K562 (cell line): ENCODE data around the gene SET. TPM values are rescaled to one million over a fixed set of nuclear protein-coding genes. Genes with fewer than 3 reads are reported as not detected.
A peak's percentile ranks its signal among the peaks of the same experiment; 100 is the strongest.

ENCODE experiments used
- ARID2 ChIP-seq: fragments of 450-650 bp; IDR thresholded peaks from 2 replicates; pipeline ENCODE4 v1.6.1; 2017; ENCODE audit warnings: antibody characterized with exemption, mild to moderate bottlenecking
- CREM ChIP-seq: IDR thresholded peaks from 2 replicates; pipeline ENCODE4 v1.6.1; 2014; ENCODE audit warnings: antibody characterized with exemption, low read depth
- DPF2 ChIP-seq: fragments of 450-650 bp; IDR thresholded peaks from 2 replicates; pipeline ENCODE4 v1.6.1; 2016
- ELF4 ChIP-seq: fragments of 450-650 bp; formaldehyde crosslinking; IDR thresholded peaks from 2 replicates; pipeline ENCODE4 v1.4.0; 2022; ENCODE audit warnings: missing genetic modification characterization
- HLTF ChIP-seq: fragments of 450-650 bp; IDR thresholded peaks from 2 replicates; pipeline ENCODE4 v1.6.1; 2016
- JUNB ChIP-seq: fragments of 450-650 bp; formaldehyde crosslinking; conservative IDR thresholded peaks from 2 replicates; pipeline ENCODE4 v1.4.0; 2020; ENCODE audit warnings: mild to moderate bottlenecking
- NFXL1 ChIP-seq: fragments of 450-650 bp; formaldehyde crosslinking; IDR thresholded peaks from 2 replicates; pipeline ENCODE4 v1.4.0; 2021; ENCODE audit warnings: mild to moderate bottlenecking
- NONO ChIP-seq, 2 experiments: fragments of 200-400 bp in 1 of 2; fragments of 450-650 bp in 1 of 2; formaldehyde crosslinking in 1 of 2; IDR thresholded peaks; 2 replicates each; pipeline ENCODE4 v1.6.1; 2017; ENCODE audit warnings: low read depth in 2 of 2, mild to moderate bottlenecking in 2 of 2, moderate library complexity in 2 of 2, low read length in 1 of 2
- PCBP2 ChIP-seq: fragments of 200-400 bp; formaldehyde crosslinking; IDR thresholded peaks from 2 replicates; pipeline ENCODE4 v1.6.1; 2018; ENCODE audit warnings: low read length, low read depth, mild to moderate bottlenecking, moderate library complexity; ENCODE audit not compliant: poor library complexity, severe bottlenecking
- RREB1 ChIP-seq: fragments of 250-450 bp; sonication (Bioruptor Pico); IDR thresholded peaks from 2 replicates; pipeline ENCODE4 v1.4.0; 2020
- TGIF2 ChIP-seq: sonication (generic); formaldehyde crosslinking; IDR thresholded peaks from 2 replicates; pipeline ENCODE4 v1.8.1; 2022; ENCODE audit warnings: mild to moderate bottlenecking, missing genetic modification reagents, moderate library complexity
- THAP12 ChIP-seq: fragments of 250-450 bp; sonication (Bioruptor Pico); IDR thresholded peaks from 2 replicates; pipeline ENCODE4 v1.9.0; 2021; ENCODE audit warnings: mild to moderate bottlenecking, inconsistent platforms
- ZNF449 ChIP-seq: fragments of 250-450 bp; sonication (Bioruptor Pico); IDR thresholded peaks from 2 replicates; pipeline ENCODE4 v1.8.0; 2022; ENCODE audit warnings: moderate library complexity, mild to moderate bottlenecking, inconsistent platforms
- ZNF644 ChIP-seq: fragments of 200-800 bp; sonication (Bioruptor generic); IDR thresholded peaks from 2 replicates; pipeline ENCODE4 v1.6.1; 2016; ENCODE audit warnings: low read depth, missing genetic modification characterization, missing compliant biosample characterization
- ZZZ3 ChIP-seq: fragments of 450-650 bp; IDR thresholded peaks from 2 replicates; pipeline ENCODE4 v1.6.1; 2016; ENCODE audit warnings: antibody characterized with exemption, mild to moderate bottlenecking, moderate library complexity
- polyA plus RNA-seq, 8 experiments: library from polyadenylated mRNA; depleted of rRNA in 4 of 8; stranded (reverse) in 5 of 8; unstranded in 3 of 8; fragments of >200 nt; fragmentation: Nextera tagmentation in 2 of 8; fragmentation: Illumina TruSeq in 1 of 8; extraction: Ambion mirVana in 2 of 8; extraction: Trizol in 1 of 8; gene quantifications; 2 replicates each; pipeline versions ENCODE4 v1.2.1 to v1.2.3, GENCODE V29; 2011 to 2014; ENCODE audit warnings: inconsistent platforms in 1 of 8, missing spikeins in 1 of 8
- total RNA-seq, 7 experiments: library from RNA; depleted of rRNA in 6 of 7; stranded (reverse); fragments of >200 nt in 6 of 7; fragmentation: Illumina TruSeq in 2 of 7; extraction: Trizol in 2 of 7; gene quantifications; 2 replicates each; pipeline versions ENCODE4 v1.2.1 to v1.2.3, GENCODE V29; 2011 to 2021; ENCODE audit warnings: low replicate concordance in 1 of 7

SET gene
- total and polyA plus RNA-seq, 9 of the 15 experiments (the other 6 are each of a cell fraction or from before 2014, with no cell fraction given) = 404 to 1,447 (median 907) TPM

DNA sequence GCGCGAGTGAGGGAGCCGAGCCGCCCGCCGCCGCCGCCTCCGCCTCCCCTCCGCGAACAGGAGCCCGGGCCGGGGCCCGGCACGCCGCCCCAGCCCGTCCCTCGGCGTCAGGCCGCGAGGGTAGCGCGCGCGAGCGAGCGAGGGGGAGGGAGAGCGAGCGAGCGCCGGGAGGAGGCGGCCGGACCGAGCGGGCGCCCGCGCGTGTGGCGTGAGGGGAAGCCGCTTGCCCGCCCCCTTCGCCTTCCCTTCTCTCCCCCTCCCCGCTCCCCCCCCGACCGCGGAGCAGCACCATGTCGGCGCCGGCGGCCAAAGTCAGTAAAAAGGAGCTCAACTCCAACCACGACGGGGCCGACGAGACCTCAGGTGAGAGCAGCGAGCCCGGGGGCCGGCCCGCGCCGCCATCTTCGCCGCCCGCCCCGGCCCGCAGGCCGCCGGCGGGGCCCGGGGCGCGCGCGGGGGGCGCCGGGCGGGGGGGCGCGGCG lies 312 bp downstream of the SET start (continued):
- TF ChIP-seq RREB1 (0 out of 2 replicates have a peak, but pooled peaks have one; percentile 27), NONO (IDR thresholded peaks at IDR 0.05; ENCODE audit: low read depth in 2 of 2, low read length in 1 of 2) (peak in 1 of 2 experiments; percentile 77; a peak in 2 of 4 replicates), ZNF644 (no peak), JUNB (CRISPR knock-in tag) (no peak), THAP12 (no peak; the same call in 1 of the 2 replicates), CREM (no peak), ELF4 (CRISPR knock-in tag) (no peak), ARID2 (no peak), ZNF449 (CRISPR knock-in tag) (no peak), TGIF2 (CRISPR knock-in tag) (no peak), NFXL1 (CRISPR knock-in tag) (no peak), HLTF (no peak), ZZZ3 (no peak), DPF2 (no peak), PCBP2 (peak; percentile 16)
